Body of pancreas (tissue), 4 donors: ENCODE results near the gene PLAAT5.

Source experiments
- POLR2A ChIP-seq, 3 donors: fragments of 450-650 bp; IDR thresholded peaks; one replicate each; pipeline ENCODE4 v1.6.1; 2016; ENCODE audit warnings: antibody characterized with exemption in 3 of 3, mild to moderate bottlenecking in 2 of 3
- TF ChIP-seq, protein P1 (sequence below), 7 experiments: fragments of 450-650 bp in 4 of 7; fragments of 200-600 bp in 3 of 7; sonication (generic) in 3 of 7; IDR thresholded peaks; one replicate each; pipeline ENCODE4 v1.5.1; 2016 to 2019; ENCODE audit warnings: antibody characterized with exemption in 7 of 7

DNA sequence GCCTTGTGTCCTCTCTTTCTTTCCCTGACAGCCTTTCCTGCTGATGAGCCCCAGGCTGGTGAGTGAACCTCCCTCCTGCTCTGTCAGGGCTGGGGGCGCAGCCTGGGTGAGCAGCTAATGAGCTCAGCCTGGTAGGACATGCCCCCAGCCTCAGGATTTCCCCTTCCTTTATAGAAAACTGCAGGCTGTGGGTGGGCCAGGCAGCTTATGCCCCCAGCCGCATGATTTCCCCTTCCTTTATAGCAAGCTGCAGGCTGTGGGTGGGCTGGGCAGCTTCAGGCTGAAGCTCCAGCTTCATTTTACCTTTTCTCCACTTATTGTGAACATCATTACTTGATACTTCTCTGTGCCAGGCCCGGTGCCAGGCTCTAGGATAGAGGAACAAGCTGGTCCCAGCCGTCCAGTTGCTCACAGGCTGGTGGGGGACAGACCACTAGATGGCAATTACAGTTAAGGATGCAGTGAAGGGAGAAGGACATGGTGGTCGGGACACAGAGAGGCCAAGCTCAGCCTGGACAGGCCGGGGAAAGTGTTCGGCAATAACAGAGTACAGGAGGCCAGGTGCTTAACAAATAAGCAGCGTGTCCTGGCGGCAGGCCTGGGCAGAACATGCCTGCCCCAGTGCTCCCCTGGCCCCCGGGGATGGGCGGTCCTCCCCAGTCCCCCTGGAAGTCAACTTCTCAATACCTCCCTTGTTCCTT is 20.2 kb upstream of the PLAAT5 start:
- TF ChIP-seq, protein P1, sequence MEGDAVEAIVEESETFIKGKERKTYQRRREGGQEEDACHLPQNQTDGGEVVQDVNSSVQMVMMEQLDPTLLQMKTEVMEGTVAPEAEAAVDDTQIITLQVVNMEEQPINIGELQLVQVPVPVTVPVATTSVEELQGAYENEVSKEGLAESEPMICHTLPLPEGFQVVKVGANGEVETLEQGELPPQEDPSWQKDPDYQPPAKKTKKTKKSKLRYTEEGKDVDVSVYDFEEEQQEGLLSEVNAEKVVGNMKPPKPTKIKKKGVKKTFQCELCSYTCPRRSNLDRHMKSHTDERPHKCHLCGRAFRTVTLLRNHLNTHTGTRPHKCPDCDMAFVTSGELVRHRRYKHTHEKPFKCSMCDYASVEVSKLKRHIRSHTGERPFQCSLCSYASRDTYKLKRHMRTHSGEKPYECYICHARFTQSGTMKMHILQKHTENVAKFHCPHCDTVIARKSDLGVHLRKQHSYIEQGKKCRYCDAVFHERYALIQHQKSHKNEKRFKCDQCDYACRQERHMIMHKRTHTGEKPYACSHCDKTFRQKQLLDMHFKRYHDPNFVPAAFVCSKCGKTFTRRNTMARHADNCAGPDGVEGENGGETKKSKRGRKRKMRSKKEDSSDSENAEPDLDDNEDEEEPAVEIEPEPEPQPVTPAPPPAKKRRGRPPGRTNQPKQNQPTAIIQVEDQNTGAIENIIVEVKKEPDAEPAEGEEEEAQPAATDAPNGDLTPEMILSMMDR (IDR thresholded peaks at IDR 0.05) = no peak
- TF ChIP-seq POLR2A (IDR thresholded peaks at IDR 0.05) = no peak
